Endodermal cell (in vitro differentiated cells): ENCODE results near the gene LRMDA. TPM values are rescaled to one million over a fixed set of nuclear protein-coding genes. Genes with fewer than 3 reads are reported as not detected.

Experiments
- DNase-seq: peaks from one replicate; pipeline ENCODE4 v3.0.0-alpha.2; 2017
- H3K27ac ChIP-seq: 2 replicates; pipeline ENCODE4 v1.5.1; 2013; ENCODE audit warnings: mild to moderate bottlenecking, low read depth, low read length, moderate library complexity
- H3K27me3 ChIP-seq: 2 replicates; pipeline ENCODE4 v1.6.1; 2013; ENCODE audit warnings: mild to moderate bottlenecking, low read length, moderate library complexity; ENCODE audit not compliant: insufficient read depth, control insufficient read depth, poor library complexity, severe bottlenecking
- H3K36me3 ChIP-seq: 2 replicates; pipeline ENCODE4 v1.7.0; 2013; ENCODE audit warnings: mild to moderate bottlenecking, low read length, moderate library complexity; ENCODE audit not compliant: control insufficient read depth, insufficient read depth
- H3K4me1 ChIP-seq: one replicate; pipeline ENCODE4 v1.7.0; 2013; ENCODE audit warnings: low read length; ENCODE audit not compliant: control insufficient read depth, insufficient read depth
- H3K4me3 ChIP-seq: 2 replicates; pipeline ENCODE4 v1.5.1; 2013; ENCODE audit warnings: mild to moderate bottlenecking, low read length, moderate library complexity
- H3K9ac ChIP-seq: 2 replicates; pipeline ENCODE4 v1.6.1; 2013; ENCODE audit warnings: mild to moderate bottlenecking, low read length, moderate library complexity; ENCODE audit not compliant: poor library complexity, severe bottlenecking; ENCODE audit errors: extremely low read depth
- H3K9me3 ChIP-seq: 2 replicates; pipeline ENCODE4 v1.6.1; 2013; ENCODE audit warnings: mild to moderate bottlenecking, low read length, moderate library complexity; ENCODE audit not compliant: control insufficient read depth
- H3K27ac Mint-ChIP-seq: 2 replicates; pipeline ENCODE4 v1.8.0; 2020; ENCODE audit warnings: mixed read lengths
- H3K27me3 Mint-ChIP-seq: 2 replicates; pipeline ENCODE4 v1.8.0; 2021; ENCODE audit warnings: mild to moderate bottlenecking, mixed read lengths; ENCODE audit not compliant: insufficient read depth
- H3K36me3 Mint-ChIP-seq: 2 replicates; pipeline ENCODE4 v1.8.0; 2020; ENCODE audit warnings: low read depth, mixed read lengths
- H3K4me1 Mint-ChIP-seq: 2 replicates; pipeline ENCODE4 v1.8.0; 2020; ENCODE audit warnings: mixed read lengths
- H3K4me3 Mint-ChIP-seq: 2 replicates; pipeline ENCODE4 v1.8.0; 2020; ENCODE audit warnings: mild to moderate bottlenecking, moderate library complexity, mixed read lengths
- H3K9me3 Mint-ChIP-seq: 2 replicates; pipeline ENCODE4 v1.8.0; 2020; ENCODE audit warnings: mild to moderate bottlenecking, mixed read lengths
- CTCF ChIP-seq: fragments of 200-600 bp; sonication (generic); conservative IDR thresholded peaks from 2 replicates; pipeline ENCODE4 v1.5.0; 2021; ENCODE audit warnings: antibody characterized with exemption, mild to moderate bottlenecking
- WGBS, 2 experiments: methylation state at CpG; one replicate each; pipeline versions ENCODE4 v1.1.5 to v1.1.7; 2013; ENCODE audit warnings: missing lambda C conversion rate in 2 of 2, mixed read lengths in 1 of 2; ENCODE audit not compliant: insufficient coverage in 1 of 2, insufficient read length in 1 of 2; 5-methylcytosine and 5-hydroxymethylcytosine counted together
- total RNA-seq, 2 donors: library from RNA; stranded (reverse); fragmentation: NEBNext Ultra II Directional in 1 of 2; extraction: Animal tissue kit (Norgen Biotek cat#: 25700) in 1 of 2; gene quantifications; 2 replicates in 1 of 2; 3 replicates in 1 of 2; pipeline ENCODE4 v1.2.1, GENCODE V29; 2021

LRMDA gene
- total RNA-seq, 2 donors from 2014 or later = 1.7 to 5.1 TPM

DNA sequence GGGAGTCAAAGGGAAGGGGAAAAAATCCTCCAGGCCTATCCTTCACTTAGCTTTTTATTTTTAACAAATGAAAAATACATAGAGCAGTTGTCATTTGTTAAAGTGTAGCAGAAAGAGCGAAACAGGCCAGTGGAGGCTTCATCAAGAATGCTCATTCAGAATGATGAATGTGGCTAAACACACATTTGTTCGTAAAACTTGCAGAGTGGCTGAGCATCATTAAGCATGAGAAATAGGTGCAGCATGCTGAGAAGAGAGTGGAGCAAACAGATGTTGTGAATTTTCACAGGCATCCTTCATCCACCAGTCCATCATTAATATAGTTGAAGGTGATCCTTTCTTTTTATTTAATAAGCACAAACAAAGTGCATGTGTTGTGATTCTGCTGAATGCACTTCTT is 407.6 kb downstream of the LRMDA start:
- H3K36me3 Mint-ChIP-seq = no peaks in the 10 kb centered on the region

DNA sequence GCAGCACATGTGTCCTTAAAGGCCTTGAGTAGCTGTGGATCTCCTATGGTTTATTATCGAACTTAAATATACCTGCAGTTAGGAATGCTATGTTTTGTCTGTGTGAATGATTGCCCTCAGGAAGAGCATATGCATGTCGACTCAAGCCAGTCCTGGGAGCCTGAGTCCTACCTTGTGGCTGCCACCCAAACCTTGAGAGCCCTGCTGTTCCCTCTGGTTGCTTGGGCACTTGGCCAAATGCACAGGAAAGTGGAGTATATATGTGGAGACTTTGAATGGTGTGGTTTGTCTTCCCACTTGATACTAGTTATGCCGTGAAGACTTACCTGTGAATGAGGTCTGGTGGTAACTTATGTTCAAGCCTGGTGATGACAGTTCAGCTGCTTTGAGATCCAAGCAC is 409.8 kb downstream of the LRMDA start:
- DNase-seq = no peak
- Mint-ChIP-seq H3K9me3 (no peaks in the 10 kb centered on the region), H3K4me3 (no peak overlapping the region), H3K27ac (no peak overlapping the region), H3K36me3 (no peaks in the 10 kb centered on the region), H3K27me3 (peaks cover 2% of the 10 kb centered on the region), H3K4me1 (peaks cover 4% of the 10 kb centered on the region)
- H3K9me3 ChIP-seq = no peaks in the 10 kb centered on the region
- H3K4me1 ChIP-seq = no peaks in the 10 kb centered on the region
- no peak overlapping the region for H3K4me3 ChIP-seq
- WGBS, 2 experiments = 88 to 100% methylated on average over 1 to 3 of the region's 3 CpGs
- no peak for TF ChIP-seq CTCF
- H3K27me3 ChIP-seq = no peaks in the 10 kb centered on the region
- no peak overlapping the region for H3K9ac ChIP-seq
- H3K27ac ChIP-seq = no peak overlapping the region
- H3K36me3 ChIP-seq = no peaks in the 10 kb centered on the region

More for the DNA sequence above, 407.6 kb downstream of the LRMDA start:
- H3K4me1 Mint-ChIP-seq = no peaks in the 10 kb centered on the region
- TF ChIP-seq CTCF = no peak
- Histone ChIP-seq H3K27me3 (no peaks in the 10 kb centered on the region), H3K36me3 (no peaks in the 10 kb centered on the region), H3K27ac (no peak overlapping the region), H3K4me3 (no peak overlapping the region), H3K9ac (no peak overlapping the region), H3K9me3 (no peaks in the 10 kb centered on the region), H3K4me1 (no peaks in the 10 kb centered on the region)
- H3K4me3 Mint-ChIP-seq = no peak overlapping the region
- DNase-seq = no peak
- H3K27ac Mint-ChIP-seq = no peak overlapping the region
- no peaks in the 10 kb centered on the region for H3K9me3 Mint-ChIP-seq
- 84 to 100% methylated on average over 1 to 2 of the region's 2 CpGs for WGBS, 2 experiments
- peaks cover 2% of the 10 kb centered on the region for H3K27me3 Mint-ChIP-seq

DNA sequence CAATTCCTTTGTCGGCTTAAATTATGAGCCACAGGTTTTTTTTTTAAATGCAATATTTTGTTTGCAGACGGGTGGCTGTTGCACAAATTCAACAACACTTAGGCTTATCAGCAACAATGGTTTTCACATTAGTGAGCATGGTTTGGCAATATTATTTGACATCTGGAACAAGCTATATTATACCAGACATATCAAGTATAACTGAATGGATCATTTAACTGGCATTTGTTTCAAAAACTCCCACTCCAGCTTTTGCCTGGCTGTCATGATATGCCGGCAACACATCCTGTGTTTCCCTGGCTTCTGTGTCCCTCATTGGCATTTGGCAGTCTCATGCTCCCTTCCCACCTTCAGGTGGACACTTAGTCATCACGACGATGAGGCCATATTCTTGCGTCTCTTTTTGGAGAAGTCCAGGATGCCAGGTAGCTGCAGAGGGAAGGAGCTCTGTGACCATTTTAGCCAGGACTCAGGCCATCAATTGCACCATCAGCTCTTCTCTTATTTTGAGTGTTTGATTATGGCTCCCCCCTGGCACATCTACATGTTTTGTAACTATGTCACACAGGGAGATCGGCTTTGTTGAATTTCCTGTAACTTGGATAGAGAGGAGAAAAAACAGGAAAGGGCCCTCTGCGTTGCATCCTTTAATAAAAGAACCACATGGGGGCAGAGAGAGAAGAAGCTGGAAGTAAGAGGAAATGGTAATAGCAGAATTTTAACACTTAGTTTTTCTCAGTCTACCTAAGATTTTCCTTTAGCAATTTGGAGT is 413.9 kb downstream of the LRMDA start:
- Histone ChIP-seq H3K36me3 (no peaks in the 10 kb centered on the region), H3K27me3 (no peaks in the 10 kb centered on the region), H3K9ac (no peak overlapping the region), H3K9me3 (no peaks in the 10 kb centered on the region), H3K4me1 (no peaks in the 10 kb centered on the region), H3K27ac (no peak overlapping the region), H3K4me3 (no peak overlapping the region)
- peaks cover 2% of the 10 kb centered on the region for H3K27me3 Mint-ChIP-seq
- TF ChIP-seq CTCF = peak; percentile 39
- DNase-seq = no peak
- H3K9me3 Mint-ChIP-seq = no peaks in the 10 kb centered on the region
- peaks cover 4% of the 10 kb centered on the region for H3K4me1 Mint-ChIP-seq
- no peak overlapping the region for H3K27ac Mint-ChIP-seq
- H3K36me3 Mint-ChIP-seq = no peaks in the 10 kb centered on the region
- WGBS, 2 experiments = 71 to 85% methylated on average over 6 to 8 of the region's 8 CpGs
- no peak overlapping the region for H3K4me3 Mint-ChIP-seq
